ENCODE measurements around the gene LRCOL1. TPM values are rescaled to one million over a fixed set of nuclear protein-coding genes. Genes with fewer than 3 reads are reported as not detected.

LRCOL1 gene
- total and polyA plus RNA-seq, 2 of the 13 experiments (the other 11 are each of a cell fraction or from before 2014, with no cell fraction given): not detected

GRCh38 chr12:132560614-132561426 is 49.6 kb downstream of the LRCOL1 start (continued):
- TF ChIP-seq ZBTB8A (CRISPR knock-in tag; IDR thresholded peaks at IDR 0.05; ENCODE audit: borderline replicate concordance, low read depth) (no peak), PHF5A (CRISPR knock-in tag; IDR thresholded peaks at IDR 0.05; ENCODE audit: low read depth, unreplicated experiment) (no peak), SMAD3 (CRISPR knock-in tag; IDR thresholded peaks at IDR 0.05) (no peak), ZNF556 (CRISPR knock-in tag; IDR thresholded peaks at IDR 0.05; ENCODE audit: borderline replicate concordance) (no peak), ZIK1 (CRISPR knock-in tag; IDR thresholded peaks at IDR 0.05; ENCODE audit: borderline replicate concordance, low read depth) (no peak), GABPB1 (CRISPR knock-in tag; IDR thresholded peaks at IDR 0.05) (peak; percentile 63; the same call in 1 of the 2 replicates), ZNF614 (CRISPR knock-in tag; IDR thresholded peaks at IDR 0.05; ENCODE audit: borderline replicate concordance) (no peak), AHDC1 (CRISPR knock-in tag; IDR thresholded peaks at IDR 0.05; ENCODE audit: borderline replicate concordance) (no peak), RFXANK (CRISPR knock-in tag; IDR thresholded peaks at IDR 0.05) (no peak), SP140L (CRISPR knock-in tag; IDR thresholded peaks at IDR 0.05; ENCODE audit: borderline replicate concordance) (no peak), NR2F1 (CRISPR knock-in tag; IDR thresholded peaks at IDR 0.05) (no peak), ZNF496 (CRISPR knock-in tag; IDR thresholded peaks at IDR 0.05; ENCODE audit: insufficient replicate concordance) (no peak), ZBTB20 (CRISPR knock-in tag; IDR thresholded peaks at IDR 0.05; ENCODE audit: borderline replicate concordance, low read depth) (no peak), ZKSCAN5 (CRISPR knock-in tag; IDR thresholded peaks at IDR 0.05) (no peak), LRRFIP1 (CRISPR knock-in tag; conservative IDR thresholded peaks at IDR 0.05) (no peak), MAFG (CRISPR knock-in tag; IDR thresholded peaks at IDR 0.05) (no peak), IRF2 (CRISPR knock-in tag; IDR thresholded peaks at IDR 0.05) (no peak)
- TF ChIP-seq, protein P1, sequence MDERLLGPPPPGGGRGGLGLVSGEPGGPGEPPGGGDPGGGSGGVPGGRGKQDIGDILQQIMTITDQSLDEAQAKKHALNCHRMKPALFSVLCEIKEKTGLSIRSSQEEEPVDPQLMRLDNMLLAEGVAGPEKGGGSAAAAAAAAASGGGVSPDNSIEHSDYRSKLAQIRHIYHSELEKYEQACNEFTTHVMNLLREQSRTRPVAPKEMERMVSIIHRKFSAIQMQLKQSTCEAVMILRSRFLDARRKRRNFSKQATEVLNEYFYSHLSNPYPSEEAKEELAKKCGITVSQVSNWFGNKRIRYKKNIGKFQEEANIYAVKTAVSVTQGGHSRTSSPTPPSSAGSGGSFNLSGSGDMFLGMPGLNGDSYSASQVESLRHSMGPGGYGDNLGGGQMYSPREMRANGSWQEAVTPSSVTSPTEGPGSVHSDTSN (CRISPR knock-in tag; IDR thresholded peaks at IDR 0.05): no peak

Measured in HepG2 (cell line).